HEK293 (cell line): ENCODE results near the gene C21orf58.

Experiments used
- CTCF ChIA-PET: fragments of 350-600 bp; formaldehyde crosslinking; extraction: SDS; loops from one replicate; lab custom pipeline; 2021; ENCODE audit warnings: antibody characterized with exemption; lab: Yijun Ruan, JAX
- POLR2A ChIA-PET: fragments of 300-600 bp; formaldehyde crosslinking; extraction: SDS; loops from one replicate; lab custom pipeline; 2020; ENCODE audit warnings: antibody characterized with exemption, inconsistent platforms; lab: Yijun Ruan, JAX
- H3K27ac ChIP-seq: fragments of 200-500 bp; sonication (Bioruptor generic); 2 replicates; pipeline ENCODE4 v1.5.1; 2014; ENCODE audit warnings: low read depth, low read length, control low read depth, inconsistent platforms; ENCODE audit errors: extremely low read depth
- H3K36me3 ChIP-seq, 2 experiments: fragments of 200-500 bp in 1 of 2; sonication (Bioruptor generic) in 1 of 2; 1 replicate in 1 of 2; 2 replicates in 1 of 2; pipeline ENCODE4 v1.5.1; 2014 to 2017; ENCODE audit warnings: inconsistent platforms in 2 of 2, low read length in 2 of 2; ENCODE audit not compliant: control insufficient read depth in 2 of 2, insufficient read depth in 1 of 2
- H3K4me1 ChIP-seq: fragments of 200-500 bp; sonication (Bioruptor generic); 2 replicates; pipeline ENCODE4 v1.5.1; 2014; ENCODE audit warnings: mild to moderate bottlenecking, low read length, inconsistent platforms; ENCODE audit not compliant: control insufficient read depth, insufficient read depth
- H3K4me3 ChIP-seq: 2 replicates; pipeline ENCODE4 v1.5.1; 2011; ENCODE audit warnings: low read depth, mild to moderate bottlenecking, control low read depth, low read length, moderate library complexity
- H3K9me3 ChIP-seq: fragments of 200-500 bp; sonication (Bioruptor generic); 2 replicates; pipeline ENCODE4 v1.5.1; 2014; ENCODE audit warnings: low read depth, low read length, inconsistent platforms; ENCODE audit not compliant: control insufficient read depth, insufficient read depth
- EGR2 ChIP-seq: fragments of 450-650 bp; formaldehyde crosslinking; IDR thresholded peaks from 2 replicates; pipeline ENCODE4 v1.5.1; 2016; ENCODE audit warnings: low read depth, missing biosample characterization, missing genetic modification characterization
- GLIS2 ChIP-seq: fragments of 450-650 bp; formaldehyde crosslinking; IDR thresholded peaks from 2 replicates; pipeline ENCODE4 v1.5.1; 2016; ENCODE audit warnings: missing biosample characterization, missing genetic modification characterization
- ZIC2 ChIP-seq: fragments of 450-650 bp; formaldehyde crosslinking; IDR thresholded peaks from 2 replicates; pipeline ENCODE4 v1.5.1; 2016; ENCODE audit warnings: missing biosample characterization, missing genetic modification characterization
- ZNF10 ChIP-seq: fragments of 450-650 bp; formaldehyde crosslinking; IDR thresholded peaks from 2 replicates; pipeline ENCODE4 v1.5.1; 2017; ENCODE audit warnings: missing biosample characterization, missing genetic modification characterization
- ZNF114 ChIP-seq: fragments of 450-650 bp; formaldehyde crosslinking; IDR thresholded peaks from 2 replicates; pipeline ENCODE4 v1.5.0; 2017; ENCODE audit warnings: missing biosample characterization, missing genetic modification characterization
- ZNF121 ChIP-seq: fragments of 450-650 bp; formaldehyde crosslinking; IDR thresholded peaks from 2 replicates; pipeline ENCODE4 v1.5.1; 2016; ENCODE audit warnings: missing biosample characterization, missing genetic modification characterization
- ZNF157 ChIP-seq: fragments of 450-650 bp; formaldehyde crosslinking; IDR thresholded peaks from 2 replicates; pipeline ENCODE4 v1.5.1; 2016; ENCODE audit warnings: missing biosample characterization, missing genetic modification characterization
- ZNF2 ChIP-seq: fragments of 450-650 bp; formaldehyde crosslinking; IDR thresholded peaks from 2 replicates; pipeline ENCODE4 v1.5.1; 2016; ENCODE audit warnings: missing biosample characterization, missing genetic modification characterization
- ZNF302 ChIP-seq: fragments of 450-650 bp; formaldehyde crosslinking; IDR thresholded peaks from 2 replicates; pipeline ENCODE4 v1.5.1; 2016; ENCODE audit warnings: missing biosample characterization, missing genetic modification characterization, low read depth
- ZNF529 ChIP-seq: fragments of 450-650 bp; formaldehyde crosslinking; IDR thresholded peaks from 2 replicates; pipeline ENCODE4 v1.5.1; 2017; ENCODE audit warnings: missing genetic modification characterization, missing biosample characterization; ENCODE audit not compliant: insufficient replicate concordance
- ZNF600 ChIP-seq: fragments of 450-650 bp; formaldehyde crosslinking; IDR thresholded peaks from 2 replicates; pipeline ENCODE4 v1.5.1; 2016; ENCODE audit warnings: missing biosample characterization, missing genetic modification characterization
- ZNF747 ChIP-seq: fragments of 450-650 bp; formaldehyde crosslinking; IDR thresholded peaks from 2 replicates; pipeline ENCODE4 v1.5.1; 2016; ENCODE audit warnings: missing biosample characterization, missing genetic modification characterization
- ZXDB ChIP-seq: fragments of 450-650 bp; formaldehyde crosslinking; IDR thresholded peaks from 2 replicates; pipeline ENCODE4 v1.5.1; 2016; ENCODE audit warnings: missing biosample characterization, missing genetic modification characterization
- TF ChIP-seq, protein P1 (sequence below): fragments of 450-650 bp; formaldehyde crosslinking; IDR thresholded peaks from 2 replicates; pipeline ENCODE4 v1.5.1; 2016; ENCODE audit warnings: missing biosample characterization, missing genetic modification characterization
- TF ChIP-seq, protein P2 (sequence below): fragments of 450-650 bp; IDR thresholded peaks from 2 replicates; pipeline ENCODE4 v1.5.1; 2018; ENCODE audit warnings: missing biosample characterization, missing genetic modification characterization
- TF ChIP-seq, protein P3 (sequence below): fragments of 450-650 bp; formaldehyde crosslinking; IDR thresholded peaks from 2 replicates; pipeline ENCODE4 v1.5.1; 2016; ENCODE audit warnings: missing biosample characterization, missing genetic modification characterization
- TF ChIP-seq, protein P4 (sequence below): fragments of 450-650 bp; formaldehyde crosslinking; IDR thresholded peaks from 2 replicates; pipeline ENCODE4 v1.5.1; 2017; ENCODE audit warnings: missing biosample characterization, missing genetic modification characterization
- TF ChIP-seq, protein P5 (sequence below): fragments of 450-650 bp; formaldehyde crosslinking; IDR thresholded peaks from 2 replicates; pipeline ENCODE4 v1.5.1; 2017; ENCODE audit warnings: missing biosample characterization, missing genetic modification characterization

Gene C21orf58

DNA sequence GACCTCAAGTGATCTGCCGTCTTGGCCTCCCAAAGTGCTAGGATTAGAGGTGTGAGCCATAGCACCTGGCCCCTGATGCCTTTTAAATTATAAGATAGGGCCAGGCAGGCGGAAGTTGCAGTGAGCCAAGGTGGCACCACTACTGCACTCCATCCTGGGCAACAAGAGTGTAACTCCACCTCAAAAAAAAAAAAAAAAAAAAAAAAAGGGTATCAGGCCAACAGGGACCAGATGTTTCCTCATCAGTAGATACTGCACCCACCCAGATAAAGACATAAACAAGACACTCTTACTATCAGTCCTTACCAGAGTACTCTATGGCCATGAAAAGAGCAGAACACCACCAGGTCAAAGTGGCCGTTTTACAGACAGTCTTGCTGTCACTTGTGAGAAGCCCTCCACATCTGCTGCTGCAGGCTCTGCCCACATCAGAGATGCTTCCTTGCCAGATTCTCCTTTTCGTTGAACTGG lies 3.3 kb downstream of the C21orf58 start (continued):
- no peak for TF ChIP-seq ZXDB (tag by site-specific recombination)
- TF ChIP-seq, protein P1, sequence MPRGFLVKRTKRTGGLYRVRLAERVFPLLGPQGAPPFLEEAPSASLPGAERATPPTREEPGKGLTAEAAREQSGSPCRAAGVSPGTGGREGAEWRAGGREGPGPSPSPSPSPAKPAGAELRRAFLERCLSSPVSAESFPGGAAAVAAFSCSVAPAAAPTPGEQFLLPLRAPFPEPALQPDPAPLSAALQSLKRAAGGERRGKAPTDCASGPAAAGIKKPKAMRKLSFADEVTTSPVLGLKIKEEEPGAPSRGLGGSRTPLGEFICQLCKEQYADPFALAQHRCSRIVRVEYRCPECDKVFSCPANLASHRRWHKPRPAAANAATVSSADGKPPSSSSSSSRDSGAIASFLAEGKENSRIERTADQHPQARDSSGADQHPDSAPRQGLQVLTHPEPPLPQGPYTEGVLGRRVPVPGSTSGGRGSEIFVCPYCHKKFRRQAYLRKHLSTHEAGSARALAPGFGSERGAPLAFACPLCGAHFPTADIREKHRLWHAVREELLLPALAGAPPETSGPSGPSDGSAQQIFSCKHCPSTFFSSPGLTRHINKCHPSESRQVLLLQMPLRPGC (tag by site-specific recombination) = peak; percentile 27; the same call in 1 of the 2 replicates
- TF ChIP-seq ZNF747 = no peak
- no peak for TF ChIP-seq ZNF302
- TF ChIP-seq ZNF2 (tag by site-specific recombination) = no peak
- no peak for TF ChIP-seq ZNF529 (tag by site-specific recombination)
- TF ChIP-seq, protein P2, sequence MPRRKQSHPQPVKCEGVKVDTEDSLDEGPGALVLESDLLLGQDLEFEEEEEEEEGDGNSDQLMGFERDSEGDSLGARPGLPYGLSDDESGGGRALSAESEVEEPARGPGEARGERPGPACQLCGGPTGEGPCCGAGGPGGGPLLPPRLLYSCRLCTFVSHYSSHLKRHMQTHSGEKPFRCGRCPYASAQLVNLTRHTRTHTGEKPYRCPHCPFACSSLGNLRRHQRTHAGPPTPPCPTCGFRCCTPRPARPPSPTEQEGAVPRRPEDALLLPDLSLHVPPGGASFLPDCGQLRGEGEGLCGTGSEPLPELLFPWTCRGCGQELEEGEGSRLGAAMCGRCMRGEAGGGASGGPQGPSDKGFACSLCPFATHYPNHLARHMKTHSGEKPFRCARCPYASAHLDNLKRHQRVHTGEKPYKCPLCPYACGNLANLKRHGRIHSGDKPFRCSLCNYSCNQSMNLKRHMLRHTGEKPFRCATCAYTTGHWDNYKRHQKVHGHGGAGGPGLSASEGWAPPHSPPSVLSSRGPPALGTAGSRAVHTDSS (tag by site-specific recombination) = no peak
- no peak for TF ChIP-seq ZNF10 (tag by site-specific recombination)
- no peak for TF ChIP-seq ZNF157 (tag by site-specific recombination)
- no peak for TF ChIP-seq ZNF114 (tag by site-specific recombination)

DNA sequence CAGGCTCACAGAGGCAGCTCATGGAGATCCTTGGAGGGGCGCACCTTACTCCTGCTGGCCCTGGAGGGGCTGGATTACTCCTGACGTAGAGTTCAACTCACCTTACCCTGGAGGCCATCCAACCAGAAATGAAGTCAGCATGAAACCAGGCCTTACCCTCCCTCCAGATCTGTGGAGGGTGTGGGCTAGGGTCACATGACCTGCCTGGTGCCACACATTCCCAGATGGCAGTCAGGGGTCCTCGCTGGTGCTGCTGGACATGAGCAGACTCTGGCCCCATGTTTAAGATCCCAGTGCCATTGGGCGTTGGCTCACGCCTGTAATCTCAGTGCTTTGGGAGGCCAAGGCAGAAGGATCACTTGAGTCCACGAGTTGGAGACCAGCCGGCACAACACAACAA lies 4.5 kb downstream of the C21orf58 start:
- TF ChIP-seq, protein P3, sequence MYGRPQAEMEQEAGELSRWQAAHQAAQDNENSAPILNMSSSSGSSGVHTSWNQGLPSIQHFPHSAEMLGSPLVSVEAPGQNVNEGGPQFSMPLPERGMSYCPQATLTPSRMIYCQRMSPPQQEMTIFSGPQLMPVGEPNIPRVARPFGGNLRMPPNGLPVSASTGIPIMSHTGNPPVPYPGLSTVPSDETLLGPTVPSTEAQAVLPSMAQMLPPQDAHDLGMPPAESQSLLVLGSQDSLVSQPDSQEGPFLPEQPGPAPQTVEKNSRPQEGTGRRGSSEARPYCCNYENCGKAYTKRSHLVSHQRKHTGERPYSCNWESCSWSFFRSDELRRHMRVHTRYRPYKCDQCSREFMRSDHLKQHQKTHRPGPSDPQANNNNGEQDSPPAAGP (tag by site-specific recombination) = peak; percentile 62
- TF ChIP-seq, protein P4, sequence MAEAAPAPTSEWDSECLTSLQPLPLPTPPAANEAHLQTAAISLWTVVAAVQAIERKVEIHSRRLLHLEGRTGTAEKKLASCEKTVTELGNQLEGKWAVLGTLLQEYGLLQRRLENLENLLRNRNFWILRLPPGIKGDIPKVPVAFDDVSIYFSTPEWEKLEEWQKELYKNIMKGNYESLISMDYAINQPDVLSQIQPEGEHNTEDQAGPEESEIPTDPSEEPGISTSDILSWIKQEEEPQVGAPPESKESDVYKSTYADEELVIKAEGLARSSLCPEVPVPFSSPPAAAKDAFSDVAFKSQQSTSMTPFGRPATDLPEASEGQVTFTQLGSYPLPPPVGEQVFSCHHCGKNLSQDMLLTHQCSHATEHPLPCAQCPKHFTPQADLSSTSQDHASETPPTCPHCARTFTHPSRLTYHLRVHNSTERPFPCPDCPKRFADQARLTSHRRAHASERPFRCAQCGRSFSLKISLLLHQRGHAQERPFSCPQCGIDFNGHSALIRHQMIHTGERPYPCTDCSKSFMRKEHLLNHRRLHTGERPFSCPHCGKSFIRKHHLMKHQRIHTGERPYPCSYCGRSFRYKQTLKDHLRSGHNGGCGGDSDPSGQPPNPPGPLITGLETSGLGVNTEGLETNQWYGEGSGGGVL (tag by site-specific recombination) = no peak
- TF ChIP-seq, protein P5, sequence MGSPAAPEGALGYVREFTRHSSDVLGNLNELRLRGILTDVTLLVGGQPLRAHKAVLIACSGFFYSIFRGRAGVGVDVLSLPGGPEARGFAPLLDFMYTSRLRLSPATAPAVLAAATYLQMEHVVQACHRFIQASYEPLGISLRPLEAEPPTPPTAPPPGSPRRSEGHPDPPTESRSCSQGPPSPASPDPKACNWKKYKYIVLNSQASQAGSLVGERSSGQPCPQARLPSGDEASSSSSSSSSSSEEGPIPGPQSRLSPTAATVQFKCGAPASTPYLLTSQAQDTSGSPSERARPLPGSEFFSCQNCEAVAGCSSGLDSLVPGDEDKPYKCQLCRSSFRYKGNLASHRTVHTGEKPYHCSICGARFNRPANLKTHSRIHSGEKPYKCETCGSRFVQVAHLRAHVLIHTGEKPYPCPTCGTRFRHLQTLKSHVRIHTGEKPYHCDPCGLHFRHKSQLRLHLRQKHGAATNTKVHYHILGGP = no peak
- TF ChIP-seq ZNF121 = peak; percentile 96
- peak; percentile 72 for TF ChIP-seq ZNF600 (tag by site-specific recombination)
- TF ChIP-seq, all 188 proteins: peak for 3
- Histone ChIP-seq H3K36me3 (peaks cover 22 to 55% of the 10 kb centered on the region in 2 experiments; a peak in 2 of 3 replicates), H3K4me1 (peaks cover 10% of the 10 kb centered on the region), H3K4me3 (no peak overlapping the region), H3K27ac (peak overlapping the region; percentile 11; the same call in 1 of the 2 replicates), H3K9me3 (no peaks in the 10 kb centered on the region)
- ChIA-PET CTCF (no interaction called here), POLR2A (interaction anchor here (1.3 to 1.6 kb wide), 2 partner anchors 38 to 316 kb away, joined by 3 to 4 read pairs; partner anchors contain the start of gene PRMT2)

DNA sequence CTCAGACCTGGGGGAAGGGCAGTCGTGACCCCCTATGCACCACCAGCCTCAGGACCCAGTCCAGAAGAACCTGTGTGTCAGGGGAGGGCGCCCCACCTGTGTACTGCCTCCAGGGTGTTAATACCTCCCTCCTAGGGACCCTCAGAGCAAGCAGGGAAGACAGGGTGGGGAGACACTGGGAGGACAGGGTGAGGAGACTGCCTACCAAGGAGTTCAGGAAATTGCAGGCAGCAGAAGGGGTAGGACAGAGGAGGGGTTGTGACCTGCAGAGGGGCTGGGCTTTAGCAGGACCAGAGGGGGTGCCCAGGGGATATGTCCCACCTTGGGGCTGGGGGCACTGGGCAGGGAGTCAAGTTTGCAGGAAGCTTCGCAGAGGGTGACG lies 5.2 kb downstream of the C21orf58 start:
- TF ChIP-seq GLIS2 (tag by site-specific recombination) = peak; percentile 33; the same call in 1 of the 2 replicates
- TF ChIP-seq ZIC2 (tag by site-specific recombination) = peak; percentile 34; the same call in 1 of the 2 replicates
- no peak for TF ChIP-seq EGR2 (tag by site-specific recombination)
- Histone ChIP-seq H3K9me3 (no peaks in the 10 kb centered on the region), H3K4me3 (no peak overlapping the region), H3K36me3 (peaks cover 30 to 62% of the 10 kb centered on the region in 2 experiments; a peak in 2 of 3 replicates), H3K4me1 (peaks cover 10% of the 10 kb centered on the region), H3K27ac (no peak overlapping the region)
- CTCF ChIA-PET = no interaction called here
- POLR2A ChIA-PET = interaction anchor here (2.1 kb wide), 1 partner anchor 17 kb away, joined by 5 read pairs; no protein-coding TSS in a partner anchor
